PC-3 (cell line): ENCODE results near the gene VPS41. TPM values are rescaled to one million over a fixed set of nuclear protein-coding genes. Genes with fewer than 3 reads are reported as not detected.

Source experiments
- ATAC-seq: fragments of 200-7000 bp; cut with Tn5 transposase; 2 replicates; pipeline ENCODE4 v1.9.1; 2020; ENCODE audit warnings: mild to moderate bottlenecking, moderate library complexity
- BruUV-seq: library from RNA; stranded (reverse); fragments of 400-500 nt; replicated peaks from 2 replicates; lab custom pipeline; 2021; lab: Mats Ljungman, UMichigan
- CTCF ChIA-PET: fragments of 300-600 bp; sonication (Branson Sonifier 250); formaldehyde crosslinking; loops from one replicate; lab custom pipeline; 2022; ENCODE audit warnings: antibody characterized with exemption; lab: Charles Lee
- POLR2A ChIA-PET: fragments of 300-600 bp; sonication (Branson Sonifier 250); formaldehyde crosslinking; loops from one replicate; lab custom pipeline; 2022; ENCODE audit warnings: antibody characterized with exemption; ENCODE audit not compliant: unreplicated experiment; lab: Charles Lee
- DNase-seq: peaks from one replicate; pipeline ENCODE4 v3.0.0-alpha.2; 2015
- H2AFZ ChIP-seq: fragments of 300-600 bp; sonication (generic); 2 replicates; pipeline ENCODE4 v1.6.0; 2016; ENCODE audit warnings: antibody characterized with exemption, low read length
- H3F3A ChIP-seq: fragments of 300-600 bp; sonication (generic); one replicate; pipeline ENCODE4 v1.6.0; 2017; ENCODE audit warnings: antibody characterized with exemption, low read length, control low read depth, mild to moderate bottlenecking; ENCODE audit not compliant: unreplicated experiment
- H3K27ac ChIP-seq: fragments of 300-600 bp; sonication (generic); 2 replicates; pipeline ENCODE4 v1.5.1; 2016; ENCODE audit warnings: mild to moderate bottlenecking, low read length
- H3K27me3 ChIP-seq: fragments of 300-600 bp; sonication (generic); 2 replicates; pipeline ENCODE4 v1.6.1; 2016; ENCODE audit warnings: low read length, mixed read lengths
- H3K36me3 ChIP-seq: fragments of 300-600 bp; sonication (generic); 2 replicates; pipeline ENCODE4 v1.6.1; 2016; ENCODE audit warnings: low read depth, mixed run types, low read length, mixed read lengths
- H3K4me1 ChIP-seq: fragments of 300-600 bp; sonication (generic); 2 replicates; pipeline ENCODE4 v1.5.1; 2016; ENCODE audit warnings: low read length; ENCODE audit not compliant: insufficient read depth
- H3K4me2 ChIP-seq: fragments of 300-600 bp; sonication (generic); 2 replicates; pipeline ENCODE4 v1.6.0; 2016; ENCODE audit warnings: low read length
- H3K4me3 ChIP-seq: fragments of 300-600 bp; sonication (generic); 2 replicates; pipeline ENCODE4 v1.5.1; 2016; ENCODE audit warnings: mild to moderate bottlenecking, low read length, mixed read lengths
- H3K79me2 ChIP-seq: fragments of 300-600 bp; sonication (generic); 2 replicates; pipeline ENCODE4 v1.6.1; 2017; ENCODE audit warnings: low read length, mixed read lengths
- H3K9ac ChIP-seq: fragments of 300-600 bp; sonication (generic); 2 replicates; pipeline ENCODE4 v1.6.0; 2016; ENCODE audit warnings: mild to moderate bottlenecking, low read length
- H3K9me2 ChIP-seq: fragments of 300-600 bp; sonication (generic); replicated peaks from 2 replicates; pipeline ENCODE4 v1.6.1; 2016; ENCODE audit warnings: mixed run types, low read length, mixed read lengths
- H3K9me3 ChIP-seq: fragments of 300-600 bp; sonication (generic); 2 replicates; pipeline ENCODE4 v1.6.1; 2016; ENCODE audit warnings: low read length, mixed read lengths
- H4K20me1 ChIP-seq: fragments of 300-600 bp; sonication (generic); 2 replicates; pipeline ENCODE4 v1.6.1; 2016; ENCODE audit warnings: low read length, mixed read lengths
- CTCF ChIP-seq: fragments of 300-600 bp; sonication (generic); conservative IDR thresholded peaks from 2 replicates; pipeline ENCODE4 v1.5.1; 2017; ENCODE audit warnings: antibody characterized with exemption, low read depth, mild to moderate bottlenecking, low read length
- EZH2 ChIP-seq: fragments of 300-600 bp; sonication (generic); IDR thresholded peaks from one replicate; pipeline ENCODE4 v1.6.1; 2017; ENCODE audit warnings: antibody characterized with exemption, mild to moderate bottlenecking, low read length; ENCODE audit not compliant: unreplicated experiment
- EZH2phosphoT487 ChIP-seq: fragments of 300-600 bp; sonication (generic); IDR thresholded peaks from 2 replicates; pipeline ENCODE4 v1.6.1; 2018; ENCODE audit warnings: mild to moderate bottlenecking, antibody characterized with exemption, low read length, borderline replicate concordance
- intact Hi-C: fragments of 100-400 bp; cut with micrococcal nuclease; formaldehyde crosslinking; loops from 2 replicates; pipeline ENCODE4 v1.9.0; 2023
- total RNA-seq: library from RNA; depleted of rRNA; stranded (reverse); fragments of >200 nt; gene quantifications from 2 replicates; pipeline ENCODE4 v1.2.3, GENCODE V29; 2014

VPS41 gene
- total RNA-seq, 1 experiment from 2014 or later: 35.2 TPM

GRCh38 chr7:38702002-38702535, 206.9 kb downstream of the VPS41 start:
- ATAC-seq (no peak), DNase-seq (no peak)
- ChIA-PET POLR2A (no interaction called here), CTCF (no interaction called here)
- Histone ChIP-seq H4K20me1 (no peaks in the 10 kb centered on the region), H2AFZ (no peak overlapping the region), H3K27me3 (no peaks in the 10 kb centered on the region), H3K36me3 (no peaks in the 10 kb centered on the region), H3F3A (peaks cover 12% of the 10 kb centered on the region), H3K9me3 (no peaks in the 10 kb centered on the region), H3K79me2 (no peaks in the 10 kb centered on the region), H3K9me2 (no peaks in the 10 kb centered on the region), H3K4me1 (peaks cover 33% of the 10 kb centered on the region), H3K4me3 (no peak overlapping the region), H3K9ac (no peak overlapping the region), H3K27ac (no peak overlapping the region), H3K4me2 (peak overlapping the region; percentile 63; the same call in 1 of the 2 replicates)
- intact Hi-C loops: loop anchor here (5.0 kb wide), 1 partner anchor 45 kb away; no protein-coding TSS in a partner anchor
- no TSS peak for BruUV-seq
- no peak for TF ChIP-seq EZH2
- no peak for TF ChIP-seq CTCF
- TF ChIP-seq EZH2phosphoT487: no peak

GRCh38 chr7:38700116-38700515, 208.9 kb downstream of the VPS41 start:
- peaks cover 31% of the 10 kb centered on the region for H3K4me1 ChIP-seq
- no peaks in the 10 kb centered on the region for H3K9me3 ChIP-seq
- TF ChIP-seq EZH2phosphoT487 (no peak), CTCF (no peak), EZH2 (no peak)
- no peak overlapping the region for H3K4me3 ChIP-seq
- no TSS peak for BruUV-seq
- H3K79me2 ChIP-seq: no peaks in the 10 kb centered on the region
- POLR2A ChIA-PET: no interaction called here
- CTCF ChIA-PET: no interaction called here
- no peak for ATAC-seq
- no peaks in the 10 kb centered on the region for H3K9me2 ChIP-seq
- no peaks in the 10 kb centered on the region for H4K20me1 ChIP-seq
- H3K27me3 ChIP-seq: no peaks in the 10 kb centered on the region
- H3K9ac ChIP-seq: no peak overlapping the region
- intact Hi-C loops: loop anchor here (5.0 kb wide), 1 partner anchor 47 kb away; no protein-coding TSS in a partner anchor
- H2AFZ ChIP-seq: no peak overlapping the region
- H3K27ac ChIP-seq: no peak overlapping the region
- H3K36me3 ChIP-seq: no peaks in the 10 kb centered on the region
- peak; percentile 54 for DNase-seq
- no peak overlapping the region for H3K4me2 ChIP-seq
- H3F3A ChIP-seq: peaks cover 12% of the 10 kb centered on the region

- Histone ChIP-seq H3K79me2 (no peaks in the 10 kb centered on the region), H3K36me3 (no peaks in the 10 kb centered on the region), H3K4me1 (peaks cover 25% of the 10 kb centered on the region), H3K9me3 (no peaks in the 10 kb centered on the region), H3K27ac (no peak overlapping the region), H3K9ac (no peak overlapping the region), H3K4me2 (no peak overlapping the region), H4K20me1 (no peaks in the 10 kb centered on the region), H3K9me2 (no peaks in the 10 kb centered on the region), H2AFZ (no peak overlapping the region), H3K27me3 (no peaks in the 10 kb centered on the region), H3F3A (peaks cover 7% of the 10 kb centered on the region), H3K4me3 (no peak overlapping the region)
- no peak for ATAC-seq
- intact Hi-C loops: no loop called here
- CTCF ChIA-PET: no interaction called here
- BruUV-seq: no TSS peak
- TF ChIP-seq CTCF (no peak), EZH2phosphoT487 (no peak), EZH2 (no peak)
- no peak for DNase-seq
- POLR2A ChIA-PET: no interaction called here
Observed at GRCh38 chr7:38699471-38699870, 209.5 kb downstream of the VPS41 start.
